C1 segment of cervical spinal cord (tissue), 14 donors: ENCODE data around the gene SCN9A.
"Not testable (repeated sequence)": the region's sequence is repeated elsewhere in the genome, so short reads cannot be mapped to it uniquely, and the experiment has no call there.

Experiments used
- DNase-seq, 14 donors: peaks; one replicate each; lab custom pipeline; 2025; lab: John Stamatoyannopoulos, UW

Gene SCN9A

DNA sequence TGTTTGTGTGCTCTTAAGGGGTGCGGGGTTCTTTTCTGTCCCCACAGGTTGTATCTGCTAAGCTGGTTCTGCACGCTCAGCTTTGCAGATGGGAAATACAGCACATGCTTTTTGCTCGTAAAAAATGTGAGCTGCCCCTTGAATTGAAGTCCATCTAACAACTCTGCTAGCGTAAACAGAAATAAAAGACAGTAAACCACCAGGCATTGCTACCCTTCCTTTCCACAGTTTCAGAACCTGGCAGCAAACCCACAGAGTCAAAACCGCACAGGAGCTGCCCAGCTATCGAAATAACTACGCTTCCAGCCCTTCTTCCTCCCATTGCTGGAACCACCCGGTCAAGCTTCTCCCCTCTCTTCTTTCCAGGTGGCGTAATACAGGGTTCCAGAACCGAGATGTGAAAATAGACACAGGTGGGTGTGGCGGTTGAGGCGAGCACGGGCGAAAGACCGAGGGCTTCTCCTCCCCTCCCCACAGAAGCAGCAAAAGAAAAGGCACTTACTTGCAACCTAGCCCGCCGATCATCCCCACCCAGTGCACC lies 479 bp downstream of the SCN9A start:
- peak in 1 of 14 donors; percentile 0 for DNase-seq

DNA sequence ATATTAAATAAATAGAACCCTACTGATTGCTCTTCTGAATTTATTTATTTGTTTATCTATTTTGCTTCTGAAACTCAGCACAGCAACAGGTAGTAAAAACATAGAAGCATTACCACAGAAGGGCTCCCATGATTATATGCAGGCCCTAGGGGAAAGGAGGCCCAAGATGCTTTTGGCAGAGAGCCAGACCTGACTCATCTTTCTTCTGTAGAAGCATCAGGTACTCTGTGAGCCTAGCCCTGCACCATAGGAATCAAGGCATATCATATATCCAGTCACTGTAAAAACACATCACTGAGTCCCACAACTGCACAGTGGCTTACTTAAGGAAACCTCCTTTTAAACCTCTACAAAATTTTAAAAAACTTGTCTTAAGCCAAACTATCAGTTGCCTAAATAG lies 1.8 kb downstream of the SCN9A start:
- no peak for DNase-seq

DNA sequence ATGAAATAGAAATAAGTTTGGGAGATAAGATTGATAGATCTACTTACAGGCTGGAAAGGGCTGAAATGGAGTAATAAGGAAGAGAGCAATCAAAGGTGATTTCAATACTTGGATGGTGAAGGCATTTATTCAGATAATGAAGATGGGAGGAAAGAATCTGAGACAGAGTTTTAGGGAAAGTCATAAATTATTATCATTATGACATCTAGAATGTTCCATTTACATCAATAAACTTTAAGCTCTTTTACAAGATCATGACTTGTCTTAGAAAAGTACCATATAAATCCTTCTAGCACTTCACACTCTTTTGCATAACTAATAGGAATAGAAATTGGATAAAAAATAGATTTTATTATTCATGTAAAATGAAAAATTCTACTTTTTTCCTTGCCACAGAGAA lies 2.2 kb downstream of the SCN9A start:
- no peak for DNase-seq

DNA sequence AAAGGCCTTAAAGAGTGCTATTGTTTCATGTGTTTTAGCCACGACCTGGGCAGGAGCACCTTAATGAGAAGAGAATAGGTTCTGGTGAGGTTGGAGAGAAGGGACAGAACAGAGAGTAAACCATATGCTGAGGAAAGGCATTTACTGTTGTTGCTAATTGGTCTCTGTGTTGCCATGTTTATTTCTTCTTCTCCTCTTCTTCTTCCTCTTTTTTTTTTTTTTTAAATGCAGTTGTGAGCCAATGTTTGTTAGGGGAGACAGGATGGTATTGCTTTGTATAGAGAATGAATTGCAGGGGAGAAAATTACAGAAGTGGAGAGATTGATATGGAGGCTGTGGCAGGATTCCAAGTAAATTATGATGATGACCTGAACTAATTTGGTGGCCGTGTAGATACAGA lies 2.6 kb downstream of the SCN9A start:
- no peak for DNase-seq

DNA sequence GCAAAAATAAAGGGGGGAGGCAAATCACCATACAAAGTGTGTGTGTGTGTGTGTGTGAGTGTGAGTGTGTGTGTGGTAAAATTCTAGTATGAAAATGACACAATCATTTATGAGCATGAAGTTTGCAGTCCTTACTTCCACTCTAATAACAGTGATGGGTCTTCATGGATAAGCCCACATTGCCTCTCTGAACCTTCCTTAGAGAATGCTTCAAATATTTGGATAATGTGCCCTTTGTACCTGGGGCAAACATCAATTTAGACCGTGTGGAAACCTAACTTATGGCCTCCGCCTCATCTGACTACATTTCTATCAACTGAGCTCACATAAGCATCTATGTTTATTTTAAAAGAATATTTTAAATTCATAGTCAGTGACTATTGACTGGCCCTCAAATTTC lies 3.7 kb downstream of the SCN9A start:
- DNase-seq: no peak

DNA sequence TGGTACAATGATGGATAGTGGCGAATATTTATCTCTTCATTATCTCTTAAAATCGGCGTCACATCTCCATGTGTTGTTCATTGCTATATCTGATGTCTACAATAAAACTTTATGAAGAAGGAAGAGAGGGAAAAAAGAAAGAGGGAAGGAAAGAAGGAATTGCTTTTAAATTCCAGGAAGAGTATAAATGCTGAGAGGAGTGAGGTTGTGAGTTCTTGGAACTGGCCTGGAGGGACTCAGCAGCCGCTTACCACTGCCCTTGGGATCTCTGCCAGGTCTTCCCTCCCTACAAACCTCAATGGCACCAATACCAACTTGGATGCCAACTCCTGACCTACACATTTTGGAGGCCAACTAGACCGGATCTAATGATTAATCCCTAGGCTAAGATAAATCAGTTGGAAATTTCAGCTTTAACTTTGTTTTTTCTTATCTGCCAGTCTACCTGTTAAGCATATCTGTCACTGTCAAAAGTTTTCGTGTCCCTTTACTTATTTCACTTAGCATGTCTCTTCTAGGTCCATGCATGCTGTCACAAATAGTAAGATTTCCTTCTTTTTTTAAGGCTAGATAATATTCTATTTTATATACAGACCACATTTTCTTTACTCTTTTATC lies 9.8 kb downstream of the SCN9A start:
- no peak for DNase-seq

DNA sequence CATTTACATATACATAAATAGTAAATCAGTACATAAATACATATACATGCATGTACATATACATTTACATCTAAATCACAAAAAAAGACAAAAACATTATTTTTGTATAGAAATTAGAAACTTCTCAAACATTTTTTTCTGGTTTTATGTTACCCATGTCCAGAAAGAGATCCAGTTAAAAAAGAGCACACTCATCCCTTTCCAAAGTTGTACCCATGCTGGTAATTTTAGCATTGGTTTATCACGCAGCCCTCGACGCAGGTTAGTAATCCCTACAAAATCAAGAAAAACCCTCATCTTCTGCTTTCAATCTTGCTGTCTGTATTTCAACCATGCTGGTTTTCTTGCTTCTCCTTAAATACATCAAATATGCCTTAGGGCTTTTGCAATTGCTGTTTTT lies 10.5 kb downstream of the SCN9A start:
- DNase-seq: no peak

DNA sequence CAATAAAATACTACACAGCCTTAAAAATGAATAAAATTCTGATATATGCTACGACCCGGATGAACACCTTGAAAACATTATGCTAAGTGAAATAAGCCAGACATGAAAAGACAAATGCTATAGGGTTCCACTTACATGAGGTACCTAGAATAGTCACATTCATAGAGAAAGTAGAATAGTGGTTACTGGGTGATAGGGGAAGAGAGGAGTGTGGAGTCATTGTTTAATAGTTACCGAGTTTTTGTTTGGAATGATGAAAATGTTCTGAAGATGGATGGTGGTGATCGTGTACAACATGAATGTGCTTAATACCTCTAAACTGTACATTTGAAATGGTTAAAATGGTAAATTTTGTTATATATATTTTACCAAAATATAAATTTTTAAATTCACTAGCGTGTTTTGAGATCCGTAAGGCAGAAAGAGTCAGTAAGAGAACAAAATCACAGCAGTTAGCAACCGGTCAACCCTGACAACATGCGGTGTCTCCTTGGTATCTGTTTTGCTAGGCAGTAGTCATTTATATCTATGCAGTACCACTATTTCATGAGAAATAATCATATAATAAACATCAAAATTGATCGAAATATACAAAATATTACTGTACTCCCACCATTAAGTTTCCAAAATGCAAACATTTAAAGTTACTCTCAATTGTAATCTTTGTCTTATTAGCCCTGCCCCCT lies 11.1 kb downstream of the SCN9A start:
- DNase-seq: no peak

DNA sequence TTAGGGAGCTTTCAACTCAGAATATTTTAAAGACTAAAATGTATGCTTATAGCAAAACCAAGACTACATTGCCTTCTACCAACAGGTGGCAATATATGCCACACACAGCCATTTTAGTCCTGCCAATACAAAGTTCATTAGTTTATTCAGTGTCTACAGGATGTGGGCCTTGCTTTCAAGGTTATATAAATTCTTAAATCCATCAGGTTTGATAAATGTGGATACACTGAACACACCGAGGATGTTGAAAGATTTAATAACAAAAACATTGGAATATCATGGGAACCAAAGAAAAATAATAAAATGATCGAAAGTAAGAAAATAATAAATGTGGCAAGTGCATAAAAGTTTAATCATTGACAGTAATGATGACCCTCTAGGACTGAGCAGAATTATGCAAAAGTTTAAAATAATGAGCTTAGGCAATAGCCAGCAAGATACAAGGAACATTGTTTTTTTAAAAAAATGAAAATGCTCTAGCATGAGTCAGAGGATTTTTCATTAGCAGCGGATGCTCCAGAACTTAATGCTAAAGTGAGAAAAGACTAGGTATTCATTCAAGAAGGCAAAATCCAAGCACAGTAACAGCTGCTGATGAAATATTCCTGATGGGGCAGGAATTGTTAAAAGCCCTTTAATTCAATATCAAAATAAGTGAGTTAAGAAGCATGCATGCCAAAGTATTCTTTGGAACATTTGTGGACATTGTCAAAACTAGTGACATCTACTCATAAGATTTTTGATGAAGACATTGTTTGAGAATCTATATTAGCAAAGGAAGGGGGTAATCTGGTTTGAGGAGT lies 14.2 kb downstream of the SCN9A start:
- DNase-seq: no peak

DNA sequence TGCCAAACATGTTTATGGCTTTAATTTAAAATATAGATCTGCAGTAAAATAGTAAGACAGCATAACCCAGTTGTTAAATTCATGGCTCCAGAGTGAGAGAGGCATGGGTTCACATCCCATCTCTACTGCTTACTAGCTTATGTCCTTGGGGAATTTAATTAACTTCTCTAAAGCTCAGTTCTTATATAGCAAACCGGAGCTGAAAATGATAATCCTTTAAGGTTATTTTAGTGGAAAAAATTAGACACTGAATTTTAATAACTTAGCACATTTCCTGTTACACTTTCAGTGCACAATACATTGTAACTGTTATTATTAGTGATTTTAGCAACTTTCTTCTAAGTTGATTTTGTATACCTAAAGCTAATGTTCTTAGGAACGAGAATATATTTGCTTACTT lies 14.8 kb downstream of the SCN9A start:
- DNase-seq: no peak

DNA sequence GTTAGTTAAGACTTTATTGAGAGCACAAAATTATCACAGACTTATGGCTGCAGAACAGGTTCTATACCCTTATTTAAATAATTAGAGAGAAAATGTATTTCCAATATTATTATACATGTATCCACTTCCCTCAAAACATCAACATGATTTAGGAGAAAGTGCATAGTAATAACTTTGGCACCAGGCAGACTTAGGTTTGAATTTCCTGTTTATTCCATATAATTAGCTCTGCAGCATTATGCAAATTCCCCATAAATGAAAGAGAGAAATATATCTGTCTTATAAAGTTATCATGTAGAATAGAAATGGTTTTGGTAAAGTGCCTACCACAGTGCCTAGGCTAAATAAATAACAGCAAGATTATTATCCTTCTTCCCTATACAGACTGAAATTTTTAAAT lies 15.3 kb downstream of the SCN9A start:
- no peak for DNase-seq

DNA sequence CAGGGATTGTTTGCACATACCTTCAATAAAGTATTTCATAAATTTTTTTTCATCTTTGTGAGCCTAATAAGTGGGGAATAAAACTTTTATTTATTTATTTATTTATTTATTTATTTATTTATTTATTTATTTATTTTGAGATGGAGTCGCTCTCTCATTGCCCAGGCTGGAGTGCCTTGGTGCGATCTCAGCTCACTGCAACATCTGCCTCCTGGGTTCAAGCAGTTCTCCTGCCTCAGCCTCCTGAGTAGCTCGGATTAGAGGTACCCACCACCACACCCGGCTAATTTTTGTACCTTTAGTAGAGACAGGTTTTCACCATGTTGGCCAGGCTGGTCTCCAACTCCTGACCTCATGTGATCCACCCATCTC lies 17.8 kb downstream of the SCN9A start:
- not testable (repeated sequence) for DNase-seq

DNA sequence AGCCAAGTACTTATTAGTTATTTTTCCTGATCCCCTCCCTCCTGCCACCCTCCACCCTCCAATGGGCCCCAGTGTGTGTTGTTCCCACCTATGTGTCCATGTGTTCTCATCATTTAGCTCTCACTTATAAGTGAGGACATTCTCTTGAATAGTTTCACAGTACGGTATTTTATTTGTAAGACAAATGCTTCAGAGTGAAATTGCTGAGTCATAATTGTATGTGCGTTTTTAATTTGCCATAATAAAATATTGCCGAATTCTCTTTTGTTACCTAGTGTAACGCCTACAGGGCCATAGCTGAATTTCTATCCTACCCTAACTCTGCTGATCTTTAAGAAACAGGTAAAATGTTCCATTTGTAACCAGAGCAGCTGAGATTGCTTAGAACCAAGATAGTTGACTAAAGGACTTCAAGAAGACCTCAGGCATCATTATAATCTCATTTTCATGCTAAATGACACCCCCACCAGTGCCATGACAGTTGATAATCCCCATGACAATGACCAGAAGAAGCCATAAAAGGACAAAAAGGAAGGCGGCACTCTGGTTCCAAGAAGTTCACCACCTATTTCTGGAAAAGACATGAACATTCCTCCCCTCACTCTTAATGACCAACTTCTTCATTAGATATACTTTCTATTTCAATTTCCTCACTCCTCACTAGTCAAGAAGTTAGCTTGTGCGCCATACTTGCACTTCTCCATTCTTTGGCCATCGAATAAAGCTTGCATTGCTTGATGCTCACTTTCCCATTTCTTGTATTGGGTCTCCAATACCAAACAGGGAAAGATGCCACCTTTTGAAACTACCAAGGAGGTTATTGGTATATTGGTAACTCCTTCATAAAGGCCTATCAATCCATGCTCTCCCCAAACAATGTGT lies 18.4 kb downstream of the SCN9A start:
- DNase-seq: no peak

DNA sequence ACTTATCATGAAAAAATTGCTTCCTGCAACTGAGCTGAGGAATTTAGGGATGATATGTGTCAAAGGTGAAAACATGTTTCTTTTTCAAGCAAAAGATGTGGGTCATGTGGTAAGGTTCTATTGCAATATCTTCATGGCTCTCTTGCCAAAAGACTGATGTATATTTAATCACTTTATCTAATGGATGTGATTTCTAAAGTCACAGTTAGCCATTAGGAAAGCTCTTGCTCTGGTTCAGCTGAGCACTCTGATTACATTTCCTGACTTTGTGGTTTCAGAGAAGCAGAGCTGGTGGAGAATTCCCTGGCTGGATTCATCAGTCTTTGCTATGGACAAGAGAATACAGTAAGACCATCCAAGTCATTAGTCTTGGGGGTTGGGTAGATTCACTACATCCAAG lies 24.4 kb downstream of the SCN9A start:
- no peak for DNase-seq

DNA sequence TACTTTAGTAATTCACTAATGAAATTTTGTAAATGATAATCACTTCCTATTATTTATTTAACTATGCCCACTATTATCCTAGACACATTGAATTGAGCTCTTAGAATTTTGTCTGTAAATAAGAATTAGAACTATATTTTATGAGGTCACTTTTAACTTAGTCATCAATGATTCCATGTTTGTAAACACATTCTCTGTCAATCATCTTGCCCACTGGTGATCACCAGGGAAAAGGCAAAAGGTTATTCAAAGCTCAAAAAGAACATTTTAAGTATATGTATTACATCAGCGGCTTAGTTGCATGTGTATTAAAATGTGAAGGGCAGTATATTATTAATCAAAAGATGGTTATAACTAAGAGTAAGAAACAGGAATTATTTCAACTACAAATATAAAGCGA lies 25.2 kb downstream of the SCN9A start:
- no peak for DNase-seq

DNA sequence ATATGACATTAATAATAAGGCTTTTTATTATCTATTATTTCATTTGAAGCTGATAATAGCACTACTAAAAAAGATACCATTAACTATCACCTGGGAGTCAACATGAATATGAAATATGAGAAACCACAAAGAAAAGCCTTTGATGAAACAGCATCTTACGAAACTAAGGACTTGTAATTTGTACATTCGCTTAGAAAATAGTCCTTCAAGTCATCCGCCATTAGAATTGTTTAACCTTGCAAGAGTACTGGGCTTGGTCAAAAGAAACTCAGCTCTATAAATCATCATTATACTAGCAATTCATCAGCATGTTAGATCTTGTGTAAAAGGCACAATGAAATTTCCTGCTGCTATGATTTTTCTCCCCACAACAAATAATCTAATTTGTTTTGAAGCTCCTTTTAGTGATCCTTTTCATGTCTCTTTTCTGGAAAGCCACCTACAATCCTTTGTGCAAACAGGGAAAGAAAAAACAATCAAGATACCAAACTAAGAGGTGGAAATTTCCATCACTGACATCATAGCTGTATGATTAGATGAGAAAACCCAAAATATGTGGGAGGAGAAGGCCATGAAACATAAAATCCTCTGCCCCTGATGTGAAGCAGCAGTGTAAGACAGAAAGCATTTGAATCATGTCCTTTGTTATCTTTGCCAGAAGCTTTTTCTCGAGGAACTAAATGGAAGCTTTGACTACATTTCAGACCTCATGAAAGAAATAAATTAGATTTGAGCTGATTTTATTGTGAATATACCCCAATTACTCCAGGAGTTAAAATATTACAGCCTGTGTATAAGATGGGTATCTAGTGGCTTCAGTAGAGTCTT lies 31.2 kb downstream of the SCN9A start:
- DNase-seq: no peak

DNA sequence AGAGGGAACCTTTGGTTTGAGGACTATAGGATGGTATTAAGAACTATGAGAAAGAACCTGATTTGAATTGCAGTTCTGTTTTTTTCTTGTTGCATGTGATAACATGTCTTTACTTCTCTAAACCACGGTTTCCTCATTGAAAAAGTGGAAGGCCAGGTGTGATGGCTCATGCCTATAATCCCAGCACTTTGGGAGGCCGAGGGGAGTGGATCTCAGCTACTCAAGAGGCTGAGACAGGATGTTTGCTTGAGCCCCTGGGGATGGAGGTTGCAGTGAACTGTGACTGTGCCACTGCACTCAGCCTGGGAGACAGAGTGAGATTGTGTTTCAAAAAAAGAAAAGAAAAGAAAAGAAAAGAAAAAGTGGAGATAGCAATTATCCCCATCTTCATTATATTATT lies 32.3 kb downstream of the SCN9A start:
- DNase-seq: no peak

DNA sequence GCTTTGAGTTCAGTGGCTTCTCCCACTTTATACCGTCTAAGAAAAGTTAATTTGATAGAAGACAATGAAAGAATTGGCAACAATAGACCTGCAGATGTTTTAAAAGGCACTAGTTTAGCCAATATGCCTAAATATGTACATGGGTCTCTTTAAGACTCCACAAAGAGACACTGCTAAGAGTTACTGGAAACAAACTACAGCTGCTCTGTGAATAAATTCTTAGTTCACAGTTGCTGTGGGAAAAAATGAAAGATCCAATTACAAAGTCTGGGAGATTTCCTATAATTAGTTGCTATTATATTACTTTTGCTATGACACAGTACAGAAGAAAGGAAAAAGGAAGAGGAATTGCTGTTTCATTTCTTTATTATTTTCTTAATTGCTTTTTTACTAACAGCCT lies 34.3 kb downstream of the SCN9A start:
- no peak for DNase-seq

DNA sequence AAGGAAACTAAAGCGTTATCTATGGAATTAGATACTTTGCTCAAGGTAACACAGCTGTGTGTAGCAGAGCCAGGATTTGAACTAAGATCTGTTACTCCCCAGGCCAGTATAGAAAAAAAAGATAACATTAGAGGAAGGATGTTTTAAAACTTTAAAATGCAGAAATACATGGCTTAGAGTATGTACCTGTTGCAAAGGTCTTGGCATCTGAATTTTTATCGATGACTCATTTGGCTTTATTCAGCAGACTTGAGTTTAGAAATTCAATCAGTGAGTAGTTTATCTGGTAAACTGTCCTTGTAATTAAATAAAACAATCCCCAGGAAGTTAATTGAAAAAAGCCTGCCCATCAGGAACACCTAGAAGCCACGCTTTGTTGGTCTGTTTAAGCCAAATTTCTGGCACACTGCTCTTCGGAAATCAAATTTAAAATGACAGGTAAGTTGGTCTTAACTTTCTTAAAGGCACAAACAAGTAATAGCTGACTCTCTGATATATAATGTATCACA lies 36.9 kb downstream of the SCN9A start:
- no peak for DNase-seq

DNA sequence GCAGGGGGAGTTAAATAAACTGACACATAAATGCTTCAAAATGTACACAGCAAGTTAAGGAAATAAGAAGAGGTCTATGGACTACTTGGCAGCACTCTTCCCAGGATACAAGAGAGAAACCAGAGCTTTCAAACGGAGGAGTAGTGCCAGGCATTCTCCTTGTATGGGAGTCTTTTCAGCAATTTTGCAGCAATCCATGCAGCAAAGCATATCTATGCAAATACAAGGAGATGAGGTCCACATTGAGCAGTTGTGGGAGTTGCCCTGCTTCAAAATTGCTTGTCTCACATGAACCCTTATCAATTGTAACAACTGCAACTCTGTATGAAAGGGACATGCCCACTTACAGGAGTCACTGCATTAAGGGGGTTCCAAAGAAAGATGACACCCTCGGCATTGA lies 37.8 kb downstream of the SCN9A start:
- no peak for DNase-seq

DNA sequence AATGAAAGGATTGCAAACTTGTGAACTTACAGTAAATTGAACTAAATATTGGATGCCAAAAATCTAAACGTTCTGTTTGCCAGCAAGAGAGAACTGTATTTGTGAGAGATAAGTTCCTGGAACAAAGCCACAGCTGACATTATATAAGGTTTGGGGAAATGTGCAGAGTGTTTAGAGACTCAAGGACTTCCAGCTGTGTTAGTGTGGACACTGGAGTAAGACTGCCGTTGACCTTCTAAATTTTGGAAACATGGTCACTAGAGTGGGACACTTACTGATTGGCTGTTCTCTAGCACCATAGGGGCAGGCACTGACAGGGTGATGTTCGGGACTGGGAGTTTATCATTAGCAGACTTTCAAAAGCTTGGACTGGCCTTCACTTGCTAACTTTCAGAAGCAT lies 40.5 kb downstream of the SCN9A start:
- no peak for DNase-seq
